GM23338 (cell line): ENCODE measurements around the gene NTMT1. TPM values are rescaled to one million over a fixed set of nuclear protein-coding genes. Genes with fewer than 3 reads are reported as not detected.

Experiments used
- ATAC-seq: fragments of 200-7000 bp; cut with Tn5 transposase; 3 replicates; pipeline ENCODE4 v1.9.1; 2020
- DNase-seq: peaks from one replicate; pipeline ENCODE4 v3.0.0-alpha.2; 2015; ENCODE audit warnings: low spot score
- H2AFZ ChIP-seq: fragments of 200-600 bp; sonication (generic); 2 replicates; pipeline ENCODE4 v1.8.0; 2016; ENCODE audit warnings: antibody characterized with exemption, mild to moderate bottlenecking, moderate library complexity
- H3F3A ChIP-seq: fragments of 200-600 bp; sonication (generic); replicated peaks from 2 replicates; pipeline ENCODE4 v1.8.0; 2017; ENCODE audit warnings: antibody characterized with exemption, mixed run types, low read depth
- H3K27ac ChIP-seq: fragments of 200-600 bp; sonication (generic); 2 replicates; pipeline ENCODE4 v1.6.1; 2016; ENCODE audit warnings: low read depth
- H3K27me3 ChIP-seq: fragments of 200-600 bp; sonication (generic); 2 replicates; pipeline ENCODE4 v1.8.0; 2016; ENCODE audit warnings: mild to moderate bottlenecking, mixed run types, moderate library complexity; ENCODE audit not compliant: insufficient read depth
- H3K36me3 ChIP-seq: fragments of 200-600 bp; sonication (generic); 2 replicates; pipeline ENCODE4 v1.8.0; 2016; ENCODE audit warnings: mild to moderate bottlenecking; ENCODE audit not compliant: insufficient read depth
- H3K4me1 ChIP-seq: fragments of 200-600 bp; sonication (generic); 2 replicates; pipeline ENCODE4 v1.8.0; 2016; ENCODE audit warnings: mild to moderate bottlenecking, moderate library complexity; ENCODE audit not compliant: insufficient read depth
- H3K4me2 ChIP-seq: fragments of 200-600 bp; sonication (generic); 2 replicates; pipeline ENCODE4 v1.7.1; 2017; ENCODE audit warnings: mixed run types
- H3K4me3 ChIP-seq: fragments of 200-600 bp; sonication (generic); 2 replicates; pipeline ENCODE4 v1.6.1; 2016; ENCODE audit warnings: mixed run types
- H3K79me2 ChIP-seq: fragments of 200-600 bp; sonication (generic); replicated peaks from 2 replicates; pipeline ENCODE4 v1.8.0; 2017; ENCODE audit warnings: mild to moderate bottlenecking; ENCODE audit not compliant: insufficient read depth
- H3K9me2 ChIP-seq: fragments of 200-600 bp; sonication (generic); 2 replicates; pipeline ENCODE4 v1.8.0; 2017; ENCODE audit not compliant: insufficient read depth
- H4K20me1 ChIP-seq: fragments of 200-600 bp; sonication (generic); replicated peaks from 2 replicates; pipeline ENCODE4 v1.8.0; 2017; ENCODE audit warnings: mild to moderate bottlenecking; ENCODE audit not compliant: insufficient read depth
- H3K27ac Mint-ChIP-seq: 2 replicates; pipeline ENCODE4 v1.8.0; 2020; ENCODE audit warnings: inconsistent platforms, mild to moderate bottlenecking, moderate library complexity, mixed read lengths
- H3K27me3 Mint-ChIP-seq: 3 replicates; pipeline ENCODE4 v1.8.0; 2022; ENCODE audit warnings: low read depth, mild to moderate bottlenecking, moderate library complexity, mixed read lengths, inconsistent platforms; ENCODE audit not compliant: insufficient read depth, poor library complexity
- H3K36me3 Mint-ChIP-seq: 3 replicates; pipeline ENCODE4 v1.8.0; 2021; ENCODE audit warnings: low read depth, mild to moderate bottlenecking, inconsistent platforms, moderate library complexity, mixed read lengths
- H3K4me1 Mint-ChIP-seq: 3 replicates; pipeline ENCODE4 v1.8.0; 2020; ENCODE audit warnings: mild to moderate bottlenecking, inconsistent platforms, mixed read lengths
- H3K4me3 Mint-ChIP-seq: 3 replicates; pipeline ENCODE4 v1.8.0; 2021; ENCODE audit warnings: moderate library complexity, mild to moderate bottlenecking, inconsistent platforms, mixed read lengths
- H3K9me3 Mint-ChIP-seq: 3 replicates; pipeline ENCODE4 v1.8.0; 2020; ENCODE audit warnings: moderate library complexity, mild to moderate bottlenecking, inconsistent platforms, mixed read lengths
- CREB1 ChIP-seq: fragments of 250-450 bp; sonication (Bioruptor Pico); IDR thresholded peaks from 2 replicates; pipeline ENCODE4 v1.5.0; 2020; ENCODE audit warnings: low read depth, mild to moderate bottlenecking, moderate library complexity
- CTCF ChIP-seq, 2 experiments: fragments of 200-600 bp in 1 of 2; sonication (generic) in 1 of 2; conservative IDR thresholded peaks; 2 replicates each; pipeline versions ENCODE4 v1.5.1 to v1.6.1; 2016 to 2017; ENCODE audit warnings: antibody characterized with exemption in 2 of 2, low read depth in 2 of 2, mild to moderate bottlenecking in 2 of 2, moderate library complexity in 1 of 2
- ETS1 ChIP-seq: IDR thresholded peaks from 2 replicates; pipeline ENCODE4 v1.6.1; 2016; ENCODE audit warnings: antibody characterized with exemption
- EZH2 ChIP-seq: fragments of 200-600 bp; sonication (generic); IDR thresholded peaks from one replicate; pipeline ENCODE4 v1.8.0; 2017; ENCODE audit warnings: antibody characterized with exemption, mild to moderate bottlenecking, low read depth; ENCODE audit not compliant: unreplicated experiment
- EZH2phosphoT487 ChIP-seq: fragments of 200-600 bp; sonication (generic); IDR thresholded peaks from one replicate; pipeline ENCODE4 v1.8.1; 2018; ENCODE audit warnings: antibody characterized with exemption; ENCODE audit not compliant: unreplicated experiment
- NANOG ChIP-seq: IDR thresholded peaks from 2 replicates; pipeline ENCODE4 v1.6.1; 2016; ENCODE audit warnings: antibody characterized with exemption, borderline replicate concordance
- POLR2AphosphoS5 ChIP-seq: IDR thresholded peaks from 2 replicates; pipeline ENCODE4 v1.6.1; 2016; ENCODE audit warnings: antibody characterized with exemption, low read depth
- REST ChIP-seq: IDR thresholded peaks from one replicate; pipeline ENCODE4 v1.6.1; 2018; ENCODE audit warnings: antibody characterized with exemption; ENCODE audit not compliant: unreplicated experiment
- STAT1 ChIP-seq: IDR thresholded peaks from one replicate; pipeline ENCODE4 v1.6.1; 2016; ENCODE audit warnings: antibody characterized with exemption; ENCODE audit not compliant: unreplicated experiment
- ZNF331 ChIP-seq: fragments of 250-450 bp; sonication (Bioruptor Pico); IDR thresholded peaks from 2 replicates; pipeline ENCODE4 v1.5.0; 2020; ENCODE audit warnings: low read depth, mild to moderate bottlenecking, moderate library complexity
- ZNF462 ChIP-seq: fragments of 250-450 bp; sonication (Bioruptor Pico); IDR thresholded peaks from 2 replicates; pipeline ENCODE4 v1.5.0; 2020; ENCODE audit warnings: mild to moderate bottlenecking, moderate library complexity
- polyA plus RNA-seq: library from polyadenylated mRNA; unstranded; fragments of >200 nt; fragmentation: Nextera tagmentation; extraction: Ambion mirVana; gene quantifications from 2 replicates; pipeline ENCODE4 v1.2.1, GENCODE V29; 2016
- total RNA-seq: library from RNA; depleted of rRNA; stranded (reverse); fragments of >200 nt; shearing (Covaris generic); gene quantifications from 2 replicates; pipeline ENCODE4 v1.2.3, GENCODE V29; 2014

NTMT1 gene
- total and polyA plus RNA-seq, 2 experiments from 2014 or later, result 59.4 to 108 TPM

GRCh38 chr9:129595311-129595741, 30.6 kb upstream of the NTMT1 start (continued):
- no peak for TF ChIP-seq ZNF462 (CRISPR knock-in tag)
- TF ChIP-seq CREB1 (CRISPR knock-in tag), result no peak
- TF ChIP-seq EZH2phosphoT487, result no peak
- no peak for TF ChIP-seq POLR2AphosphoS5

GRCh38 chr9:129595903-129596540, 29.9 kb upstream of the NTMT1 start:
- Mint-ChIP-seq H3K4me3 (peak overlapping the region; percentile 78), H3K4me1 (peaks cover 37% of the 10 kb centered on the region), H3K27ac (no peak overlapping the region), H3K27me3 (peaks cover 57% of the 10 kb centered on the region), H3K36me3 (no peaks in the 10 kb centered on the region), H3K9me3 (no peaks in the 10 kb centered on the region)
- Histone ChIP-seq H3K27me3 (peaks cover 55% of the 10 kb centered on the region), H3K79me2 (no peaks in the 10 kb centered on the region), H4K20me1 (no peaks in the 10 kb centered on the region), H3F3A (no peaks in the 10 kb centered on the region), H3K9me2 (no peaks in the 10 kb centered on the region), H3K36me3 (no peaks in the 10 kb centered on the region), H2AFZ (peak overlapping the region; percentile 97), H3K4me3 (peak overlapping the region; percentile 89), H3K4me1 (peaks cover 26% of the 10 kb centered on the region), H3K4me2 (peak overlapping the region; percentile 96), H3K27ac (no peak overlapping the region)
- DNase-seq (no peak), ATAC-seq (peak; percentile 2; the same call in 2 of the 3 replicates)
- TF ChIP-seq REST, result no peak
- TF ChIP-seq NANOG, result no peak
- no peak for TF ChIP-seq POLR2AphosphoS5
- TF ChIP-seq ETS1, result no peak
- no peak for TF ChIP-seq CREB1 (CRISPR knock-in tag)
- no peak for TF ChIP-seq CTCF (conservative IDR thresholded peaks at IDR 0.05; ENCODE audit: low read depth in 2 of 2)
- no peak for TF ChIP-seq STAT1
- no peak for TF ChIP-seq EZH2phosphoT487
- no peak for TF ChIP-seq ZNF331 (CRISPR knock-in tag)
- no peak for TF ChIP-seq EZH2
